ENCODE measurements around the gene GPR108.

GPR108 gene

DNA sequence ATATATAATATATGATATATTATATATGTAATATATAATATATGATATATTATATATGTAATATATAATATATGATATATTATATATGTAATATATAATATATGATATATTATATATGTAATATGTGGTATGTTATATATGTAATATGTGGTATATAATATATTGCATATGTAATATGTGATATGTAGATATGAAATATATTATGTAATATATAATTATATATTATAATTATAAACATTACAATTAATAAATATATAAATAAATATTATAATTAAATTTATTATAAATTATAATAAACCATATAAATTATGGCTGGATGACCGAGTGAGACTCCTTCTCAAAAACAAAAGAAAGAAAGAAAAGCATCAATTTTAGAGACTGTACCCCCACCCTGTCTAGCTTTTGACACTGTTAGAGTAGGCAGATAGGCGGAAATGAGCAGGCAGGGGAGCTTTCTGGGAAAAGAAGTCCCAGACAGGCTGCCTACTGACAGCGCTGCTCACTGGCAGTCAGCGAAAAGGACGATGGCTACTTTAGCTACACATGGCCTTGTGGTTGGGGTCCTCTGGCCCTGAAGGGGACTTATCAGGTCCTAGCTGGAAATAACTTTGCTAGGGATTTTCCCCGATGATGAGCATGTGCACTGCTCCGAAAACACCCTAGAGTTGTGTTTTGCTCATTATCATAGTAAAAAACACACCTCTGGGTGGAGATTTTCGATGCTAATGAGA, 36.6 kb downstream of the GPR108 start:
- no peak for DNase-seq

DNA sequence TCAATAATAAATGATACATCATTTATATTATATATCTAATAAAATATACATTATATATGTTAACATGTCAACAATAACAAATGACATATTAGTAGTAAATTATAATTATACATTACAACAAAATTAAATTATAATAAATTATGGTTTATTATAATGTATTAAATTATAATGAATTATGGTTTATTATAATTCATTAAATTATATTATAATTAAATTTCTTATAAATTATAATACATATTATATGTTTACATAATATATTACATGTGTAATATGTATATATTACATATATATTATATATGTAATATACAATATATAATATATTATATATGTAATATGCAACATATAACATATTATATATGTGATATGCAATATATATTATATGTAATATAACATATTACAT, 37.4 kb downstream of the GPR108 start:
- DNase-seq = no peak

DNA sequence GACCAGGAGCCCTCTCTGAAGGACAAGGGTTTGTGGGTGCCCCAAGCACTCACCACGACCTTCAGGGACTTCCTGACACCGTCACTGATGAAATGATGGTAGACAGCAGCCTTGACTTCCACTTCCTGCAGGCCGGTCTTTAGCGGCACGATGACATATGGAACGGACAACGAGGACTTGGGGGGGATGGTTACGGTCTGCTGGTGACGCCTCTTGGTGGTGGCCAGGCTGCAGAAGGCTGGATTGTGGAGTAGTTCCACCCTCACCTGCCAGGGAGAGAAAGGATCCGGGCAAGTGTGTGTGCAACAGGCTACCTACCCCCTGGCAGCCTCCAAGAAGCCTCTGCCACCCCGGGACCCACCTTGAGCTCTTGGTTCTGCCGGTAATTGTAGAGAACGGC, 40.1 kb downstream of the GPR108 start:
- DNase-seq = no peak

DNA sequence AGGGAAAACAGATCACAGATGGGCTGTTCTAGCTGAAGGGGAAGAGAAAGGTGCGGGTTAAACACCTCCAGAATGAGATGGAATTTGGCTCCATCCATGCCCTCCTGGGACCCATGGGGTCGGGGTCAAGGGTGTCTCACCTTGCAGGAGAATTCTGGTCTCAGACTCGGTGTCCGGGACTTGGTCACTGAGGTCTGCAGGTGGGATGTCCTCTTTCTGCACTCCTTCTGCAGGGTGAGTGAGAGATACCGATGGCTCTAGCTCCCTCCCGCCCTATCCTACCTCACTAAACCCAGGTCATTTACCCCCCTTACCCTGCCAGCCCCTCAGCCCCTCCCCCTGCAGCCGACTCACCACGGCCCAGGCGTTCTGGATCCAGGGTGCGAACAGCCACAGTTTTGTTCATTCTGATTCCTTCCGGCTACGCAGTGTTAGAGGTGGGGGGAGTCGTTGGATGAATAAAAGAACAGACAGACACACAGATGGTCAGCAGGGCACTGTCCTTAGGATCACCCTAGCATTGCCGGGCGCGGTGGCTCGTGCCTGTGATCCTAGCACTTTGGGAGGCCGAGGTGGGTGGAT, 41.0 kb downstream of the GPR108 start:
- DNase-seq = no peak

DNA sequence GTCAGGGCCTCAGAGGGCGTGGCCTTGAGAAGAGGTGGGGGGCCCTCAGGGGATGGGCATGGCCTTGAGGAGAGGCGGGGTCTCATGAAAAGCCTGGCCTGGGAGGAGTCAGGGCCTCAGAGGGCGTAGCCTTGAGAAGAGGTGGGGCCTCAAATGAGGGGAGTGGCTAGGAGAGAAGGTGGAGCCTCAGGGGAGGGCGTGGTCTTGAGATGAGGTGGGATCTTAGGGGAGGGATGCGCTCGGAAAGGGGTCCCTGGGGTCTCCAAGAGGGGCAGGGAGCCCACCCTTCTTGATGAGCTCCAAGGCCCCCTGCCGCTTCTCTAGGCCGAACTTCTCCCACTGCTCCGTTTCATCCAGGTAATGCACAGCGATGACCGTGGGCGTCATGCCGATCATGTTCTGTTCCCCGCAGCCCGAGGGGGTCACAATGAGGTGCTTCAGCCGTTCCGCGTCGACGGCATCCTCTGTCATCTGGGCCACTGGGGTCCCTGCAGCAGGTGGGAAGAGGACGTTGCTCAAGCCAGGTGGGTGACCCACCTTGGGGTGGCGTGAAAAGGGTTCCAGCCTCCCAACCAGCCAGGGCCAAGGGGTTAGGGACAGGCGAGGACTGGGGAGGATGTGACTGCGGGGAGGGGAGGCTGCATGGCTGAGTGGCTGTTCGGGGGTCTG, 43.1 kb downstream of the GPR108 start:
- no peak for DNase-seq

DNA sequence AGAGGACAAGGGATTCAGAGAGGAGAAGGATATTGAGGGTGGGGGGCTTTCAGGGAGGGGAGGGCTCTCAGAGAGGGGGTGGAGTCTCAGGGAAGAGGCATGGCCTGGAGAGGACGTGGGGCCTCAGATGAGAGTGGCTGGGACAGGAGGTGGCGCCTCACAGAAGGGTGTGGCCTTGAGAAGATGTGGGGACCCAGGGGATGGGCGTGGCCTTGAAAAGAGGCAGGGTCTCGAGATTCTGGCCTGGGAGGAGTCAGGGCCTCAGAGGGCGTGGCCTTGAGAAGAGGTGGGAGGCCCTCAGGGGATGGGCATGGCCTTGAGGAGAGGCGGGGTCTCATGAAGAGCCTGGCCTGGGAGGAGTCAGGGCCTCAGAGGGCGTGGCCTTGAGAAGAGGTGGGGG, 43.7 kb downstream of the GPR108 start:
- no peak for DNase-seq

GRCh38 chr19:6693056-6693471, 44.3 kb downstream of the GPR108 start:
- DNase-seq = no peak

- DNase-seq = no peak
These were observed 45.4 kb downstream of the GPR108 start for GRCh38 chr19:6692027-6692426.

- no peak for DNase-seq
These were observed 46.0 kb downstream of the GPR108 start for GRCh38 chr19:6691342-6691741.

DNA sequence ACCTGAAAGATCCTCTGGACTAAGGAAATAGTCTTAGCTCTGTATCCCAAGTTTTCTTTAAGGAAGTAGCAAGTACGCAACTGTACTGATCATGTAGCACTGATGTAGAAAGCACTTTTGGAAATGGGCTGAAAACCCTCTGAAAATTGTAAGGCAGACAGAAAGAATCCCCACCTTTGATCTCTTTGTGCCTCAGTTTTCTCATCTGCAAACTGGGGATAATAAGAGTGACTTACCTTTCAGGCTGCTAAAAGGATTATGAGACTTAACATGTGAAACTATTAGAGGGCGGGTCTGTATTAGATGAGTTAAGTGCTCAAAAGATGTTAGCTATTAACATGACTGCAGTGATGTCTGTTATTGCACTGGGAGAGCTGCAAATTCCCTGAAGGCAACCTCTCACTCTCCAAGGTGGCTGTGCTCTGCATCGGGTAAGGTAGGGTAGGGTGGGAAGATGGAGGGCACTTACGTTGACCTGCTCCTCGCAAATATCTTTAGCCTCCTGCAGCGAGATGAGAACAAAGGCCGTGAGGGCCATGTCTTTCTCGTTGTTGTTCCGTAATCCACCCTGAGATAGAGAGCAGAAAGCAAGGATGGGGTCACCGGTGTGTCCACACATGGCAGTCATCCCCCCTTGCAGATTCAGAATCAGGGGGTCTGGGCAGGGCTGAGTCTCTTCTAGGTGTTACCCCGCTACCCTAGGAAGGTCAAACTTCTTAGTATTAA, 47.1 kb downstream of the GPR108 start:
- no peak for DNase-seq

DNA sequence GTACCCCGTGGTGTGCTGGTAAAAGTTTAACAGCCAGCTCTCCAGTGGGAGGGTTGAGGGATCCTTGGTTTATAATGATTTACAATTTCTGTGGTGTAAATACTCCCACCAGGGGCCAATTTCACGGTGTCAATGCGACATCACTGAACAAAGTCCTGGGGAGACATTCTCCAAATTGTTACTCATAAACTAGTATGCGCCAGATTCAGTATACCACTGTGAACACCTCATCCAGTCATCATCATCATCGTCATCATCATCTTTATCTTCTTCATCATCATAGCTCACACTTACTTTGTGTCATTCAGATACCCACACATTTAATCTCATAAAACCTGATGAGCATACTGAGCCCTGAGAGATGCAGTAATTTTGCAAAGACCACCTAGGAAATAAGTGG, 50.3 kb downstream of the GPR108 start:
- no peak for DNase-seq

GRCh38 chr19:6686628-6686975, 50.8 kb downstream of the GPR108 start:
- no peak for DNase-seq

- no peak for DNase-seq
These were observed 51.3 kb downstream of the GPR108 start for GRCh38 chr19:6685962-6686627.

DNA sequence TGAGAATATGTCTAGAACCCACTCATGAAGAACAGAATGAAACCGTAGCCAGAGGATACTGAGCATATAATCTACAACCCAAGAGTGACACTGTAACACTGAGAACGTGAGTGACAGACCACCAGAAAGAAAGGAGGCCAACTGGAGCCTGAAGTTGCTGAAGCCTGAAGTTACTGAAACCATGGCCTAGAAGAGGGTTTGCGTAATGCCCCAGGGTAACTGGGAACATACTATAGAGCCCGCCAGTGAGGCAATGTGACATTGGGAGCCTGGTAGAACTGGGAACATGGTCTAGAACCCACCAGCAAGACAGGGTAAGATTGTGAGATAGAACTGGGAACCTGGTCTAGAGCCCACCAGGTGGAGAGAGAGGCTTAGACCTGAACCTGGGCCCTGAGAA, 51.9 kb downstream of the GPR108 start:
- no peak for DNase-seq

DNA sequence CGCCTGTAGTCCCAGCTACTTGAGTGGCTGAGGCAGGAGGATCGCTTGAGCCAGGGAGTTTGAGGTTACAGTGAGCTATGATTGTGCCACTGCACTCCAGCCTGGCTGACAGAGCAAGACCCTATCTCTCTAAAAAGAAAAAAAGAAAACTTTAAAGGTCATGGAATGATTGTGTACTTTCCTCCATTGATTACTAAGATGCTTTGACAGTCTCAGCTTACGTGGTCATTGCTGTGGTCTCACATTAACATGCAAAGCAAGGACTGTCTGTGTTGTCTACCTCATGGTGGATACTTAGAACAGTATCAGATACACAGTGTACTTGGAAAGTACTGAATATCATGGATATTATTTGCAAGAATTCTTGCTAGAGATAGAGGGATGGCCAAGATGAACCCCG, 53.4 kb downstream of the GPR108 start:
- DNase-seq = no peak

- DNase-seq = no peak
These were observed 54.7 kb downstream of the GPR108 start for GRCh38 chr19:6682607-6683128.

DNA sequence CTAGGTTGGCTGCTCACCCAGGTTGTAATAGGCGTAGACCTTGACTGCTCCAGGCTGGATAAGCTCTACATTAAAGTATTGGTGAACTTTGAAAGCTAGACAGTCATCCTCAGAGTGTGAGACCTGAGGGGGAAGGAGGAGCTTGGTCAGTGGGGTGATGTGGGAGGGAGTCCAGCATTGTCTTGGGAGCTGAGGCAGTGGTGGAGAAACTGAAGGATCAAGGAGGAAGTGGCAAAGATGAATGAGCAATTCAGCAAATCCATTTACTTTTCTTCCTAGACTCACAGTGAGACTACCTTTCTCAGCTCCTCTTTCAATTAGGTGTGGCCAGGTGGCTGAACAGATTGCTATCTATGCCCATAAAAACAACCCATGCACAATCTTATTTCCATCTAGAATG, 57.2 kb downstream of the GPR108 start:
- DNase-seq = no peak

Data from activated CD4-positive, alpha-beta T cell treated with anti-CD3 and anti-CD28 coated beads, Interleukin-2, amount 50 U/mL, for 1 hour (primary cell).